Measurements from ENCODE around the gene ASXL1. TPM values are rescaled to one million over a fixed set of nuclear protein-coding genes. Genes with fewer than 3 reads are reported as not detected.
"Not testable (repeated sequence)": the region's sequence is repeated elsewhere in the genome, so short reads cannot be mapped to it uniquely, and the experiment has no call there.

The ASXL1 gene
- total RNA-seq, 1 donor from 2014 or later, result 140 TPM

DNA sequence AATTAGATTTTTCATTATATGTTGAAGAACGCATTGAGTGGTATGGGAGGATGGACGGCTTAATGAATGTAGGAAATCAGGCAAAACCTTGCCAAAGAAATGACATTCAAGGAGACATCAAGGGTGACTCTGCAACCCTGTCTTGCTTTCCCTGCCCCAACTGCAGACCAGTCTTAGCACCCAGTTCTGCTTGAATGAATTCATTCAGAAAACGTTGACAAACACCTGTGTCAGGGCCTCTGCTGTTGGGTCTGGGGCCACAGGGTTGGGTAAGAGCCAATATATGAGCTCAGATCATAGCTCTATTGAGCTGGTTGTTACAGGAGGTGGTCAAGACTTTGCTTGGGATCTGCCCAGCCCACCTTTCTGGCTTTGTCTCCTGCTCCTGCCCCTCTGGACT lies 7.7 kb upstream of the ASXL1 start:
- no peaks in the 10 kb centered on the region for H3K9me3 Mint-ChIP-seq
- H3K36me3 Mint-ChIP-seq (ENCODE audit: low read depth), result no peaks in the 10 kb centered on the region
- no peak for TF ChIP-seq CTCF (conservative IDR thresholded peaks at IDR 0.05)
- H3K4me3 Mint-ChIP-seq, result no peak overlapping the region
- H3K27me3 Mint-ChIP-seq (ENCODE audit: low read depth), result no peaks in the 10 kb centered on the region
- DNase-seq (ENCODE audit: low read depth, low spot score), result no peak
- H3K4me1 Mint-ChIP-seq, result no peaks in the 10 kb centered on the region
- H3K27ac Mint-ChIP-seq (ENCODE audit: unreplicated experiment), result no peak overlapping the region

GRCh38 chr20:32352121-32352720 lies 5.9 kb upstream of the ASXL1 start:
- Mint-ChIP-seq H3K27ac (ENCODE audit: unreplicated experiment) (no peak overlapping the region), H3K4me3 (no peak overlapping the region), H3K4me1 (peaks cover 4% of the 10 kb centered on the region), H3K9me3 (no peaks in the 10 kb centered on the region), H3K36me3 (ENCODE audit: low read depth) (no peaks in the 10 kb centered on the region), H3K27me3 (ENCODE audit: low read depth) (no peaks in the 10 kb centered on the region)
- no peak for TF ChIP-seq CTCF (conservative IDR thresholded peaks at IDR 0.05)
- DNase-seq (ENCODE audit: low read depth, low spot score), result no peak

DNA sequence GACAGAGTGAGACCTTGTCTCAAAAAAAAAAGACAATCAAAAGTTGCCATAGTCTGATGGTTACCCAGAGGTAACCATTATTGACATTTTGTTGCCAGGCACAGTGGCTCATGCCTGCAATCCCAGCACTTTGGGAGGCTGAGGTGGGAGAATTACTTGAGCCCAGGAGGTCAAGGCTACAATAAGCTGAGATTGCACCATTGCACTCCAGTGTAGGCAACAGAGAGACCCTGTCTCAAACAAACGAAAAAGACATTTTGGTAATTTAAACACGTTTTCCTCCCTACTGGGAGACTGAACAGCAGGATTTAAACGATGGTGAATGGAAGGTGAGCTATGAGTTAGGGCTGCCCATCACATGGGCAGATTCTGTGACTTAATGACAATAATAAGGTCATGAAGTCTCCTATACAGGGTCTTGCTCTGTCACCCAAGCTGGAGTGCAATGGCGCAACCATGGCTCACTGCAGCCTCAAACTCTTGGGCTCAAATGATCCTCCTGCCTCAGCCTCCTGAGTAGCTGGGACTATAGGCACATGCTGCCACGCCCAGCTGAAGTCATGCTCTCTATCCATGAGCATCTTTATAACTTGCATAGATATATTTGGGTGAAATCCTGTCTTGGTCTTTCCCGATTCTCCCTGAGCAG lies 4.2 kb upstream of the ASXL1 start:
- Mint-ChIP-seq H3K27me3 (ENCODE audit: low read depth) (peaks cover 2% of the 10 kb centered on the region), H3K36me3 (ENCODE audit: low read depth) (no peaks in the 10 kb centered on the region), H3K9me3 (no peaks in the 10 kb centered on the region), H3K4me1 (peaks cover 13% of the 10 kb centered on the region), H3K4me3 (peak overlapping the region; percentile 23), H3K27ac (ENCODE audit: unreplicated experiment) (no peak overlapping the region)
- no peak for DNase-seq (ENCODE audit: low read depth, low spot score)
- TF ChIP-seq CTCF (conservative IDR thresholded peaks at IDR 0.05), result no peak

GRCh38 chr20:32354592-32355416 lies 3.3 kb upstream of the ASXL1 start:
- peaks cover 20% of the 10 kb centered on the region for H3K4me1 Mint-ChIP-seq
- H3K9me3 Mint-ChIP-seq, result no peaks in the 10 kb centered on the region
- no peak overlapping the region for H3K27ac Mint-ChIP-seq (ENCODE audit: unreplicated experiment)
- peaks cover 2% of the 10 kb centered on the region for H3K27me3 Mint-ChIP-seq (ENCODE audit: low read depth)
- peak overlapping the region; percentile 23 for H3K4me3 Mint-ChIP-seq
- H3K36me3 Mint-ChIP-seq (ENCODE audit: low read depth), result no peaks in the 10 kb centered on the region
- no peak for DNase-seq (ENCODE audit: low read depth, low spot score)
- TF ChIP-seq CTCF (conservative IDR thresholded peaks at IDR 0.05), result no peak

DNA sequence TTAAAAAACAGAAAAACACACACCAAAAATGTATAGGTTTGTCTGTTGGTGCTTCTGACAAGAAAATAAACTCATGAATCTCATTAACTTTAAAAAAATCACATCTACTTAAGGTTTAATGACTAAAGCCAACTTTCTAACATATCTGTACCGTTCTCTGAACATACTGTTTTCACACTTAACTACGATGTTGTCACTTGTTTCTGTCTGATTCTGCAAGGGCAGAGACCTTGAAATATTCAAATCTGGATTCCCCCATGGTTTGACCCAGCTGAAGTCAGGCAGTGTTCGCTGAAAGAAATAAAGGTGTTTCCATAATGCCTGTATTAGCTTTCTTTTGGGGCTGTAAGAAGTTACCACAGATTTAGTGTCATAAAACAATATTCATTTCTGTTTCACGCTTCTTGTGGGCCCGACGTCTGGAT lies 2.7 kb upstream of the ASXL1 start:
- H3K27me3 Mint-ChIP-seq (ENCODE audit: low read depth), result peaks cover 2% of the 10 kb centered on the region
- no peak overlapping the region for H3K27ac Mint-ChIP-seq (ENCODE audit: unreplicated experiment)
- no peak for TF ChIP-seq CTCF (conservative IDR thresholded peaks at IDR 0.05)
- H3K4me3 Mint-ChIP-seq, result no peak overlapping the region
- no peaks in the 10 kb centered on the region for H3K36me3 Mint-ChIP-seq (ENCODE audit: low read depth)
- H3K4me1 Mint-ChIP-seq, result peaks cover 26% of the 10 kb centered on the region
- DNase-seq (ENCODE audit: low read depth, low spot score), result no peak
- no peaks in the 10 kb centered on the region for H3K9me3 Mint-ChIP-seq

DNA sequence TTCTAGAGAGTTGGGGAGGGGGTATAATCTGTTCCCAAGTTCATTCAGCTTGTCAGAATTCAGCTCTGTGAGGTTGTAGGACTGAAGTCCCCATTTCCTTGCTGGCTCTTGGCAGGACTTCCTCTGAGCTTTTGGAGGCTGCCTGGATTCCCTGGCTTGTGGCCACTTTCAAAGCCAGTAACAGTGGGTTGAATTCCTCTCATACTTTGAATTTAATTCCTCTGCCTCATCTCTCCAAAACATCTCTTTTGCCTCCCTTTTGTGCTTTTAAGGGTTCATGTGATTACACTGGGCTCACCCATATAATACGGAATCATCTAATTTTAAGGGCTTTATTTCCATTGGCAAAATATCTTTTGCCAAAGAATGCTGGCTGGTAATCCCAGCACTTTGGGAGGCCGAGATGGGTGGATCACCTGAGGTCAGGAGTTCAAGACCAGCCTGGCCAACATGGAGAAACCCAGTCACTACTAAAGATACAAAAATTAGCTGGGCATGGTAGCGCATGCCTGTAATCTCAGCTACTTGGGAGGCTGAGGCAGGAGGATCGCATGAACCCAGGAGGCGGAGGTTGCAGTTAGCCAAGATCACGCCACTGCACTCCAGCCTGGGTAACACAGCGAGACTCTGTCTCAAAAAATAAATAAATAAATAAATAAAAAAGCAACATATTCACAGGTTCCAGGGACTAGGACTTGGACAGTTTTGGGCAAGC lies 2.1 kb upstream of the ASXL1 start:
- not testable (repeated sequence) for DNase-seq (ENCODE audit: low read depth, low spot score); H3K4me3 Mint-ChIP-seq; H3K36me3 Mint-ChIP-seq (ENCODE audit: low read depth); H3K27me3 Mint-ChIP-seq (ENCODE audit: low read depth); H3K9me3 Mint-ChIP-seq; H3K27ac Mint-ChIP-seq (ENCODE audit: unreplicated experiment)
- H3K4me1 Mint-ChIP-seq, result peaks cover 29% of the 10 kb centered on the region
